ENCODE data around the gene NQO2.

DNA sequence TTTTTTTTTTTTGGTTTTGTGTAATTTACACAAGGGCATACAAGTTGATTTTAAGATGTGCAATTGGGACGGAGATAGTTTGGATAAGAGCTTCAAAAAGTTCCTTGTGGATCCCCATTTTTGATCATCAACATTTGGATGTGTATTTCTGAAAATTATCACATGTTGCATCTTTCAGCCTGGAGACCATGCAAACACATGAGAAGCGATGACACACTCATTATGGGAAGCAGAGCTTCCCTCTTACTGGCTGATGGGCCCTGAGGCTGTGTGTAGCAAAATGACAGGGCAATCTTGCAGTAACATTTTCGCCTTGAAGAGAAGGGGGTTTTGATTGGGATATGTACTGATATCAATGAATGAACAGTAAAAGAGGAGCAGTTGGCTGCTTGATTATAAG is 46.6 kb downstream of the NQO2 start:
- TF ChIP-seq ZBTB21 (tag by site-specific recombination; IDR thresholded peaks at IDR 0.05) (no peak), ZNF701 (tag by site-specific recombination; IDR thresholded peaks at IDR 0.05) (no peak), MZF1 (tag by site-specific recombination; IDR thresholded peaks at IDR 0.05; ENCODE audit: borderline replicate concordance) (no peak), ZNF626 (tag by site-specific recombination; IDR thresholded peaks at IDR 0.05) (no peak), ZSCAN30 (tag by site-specific recombination; IDR thresholded peaks at IDR 0.05) (no peak), ZNF768 (tag by site-specific recombination; IDR thresholded peaks at IDR 0.05) (no peak), ZNF777 (tag by site-specific recombination; IDR thresholded peaks at IDR 0.05; ENCODE audit: borderline replicate concordance) (no peak)
- TF ChIP-seq, protein P1, sequence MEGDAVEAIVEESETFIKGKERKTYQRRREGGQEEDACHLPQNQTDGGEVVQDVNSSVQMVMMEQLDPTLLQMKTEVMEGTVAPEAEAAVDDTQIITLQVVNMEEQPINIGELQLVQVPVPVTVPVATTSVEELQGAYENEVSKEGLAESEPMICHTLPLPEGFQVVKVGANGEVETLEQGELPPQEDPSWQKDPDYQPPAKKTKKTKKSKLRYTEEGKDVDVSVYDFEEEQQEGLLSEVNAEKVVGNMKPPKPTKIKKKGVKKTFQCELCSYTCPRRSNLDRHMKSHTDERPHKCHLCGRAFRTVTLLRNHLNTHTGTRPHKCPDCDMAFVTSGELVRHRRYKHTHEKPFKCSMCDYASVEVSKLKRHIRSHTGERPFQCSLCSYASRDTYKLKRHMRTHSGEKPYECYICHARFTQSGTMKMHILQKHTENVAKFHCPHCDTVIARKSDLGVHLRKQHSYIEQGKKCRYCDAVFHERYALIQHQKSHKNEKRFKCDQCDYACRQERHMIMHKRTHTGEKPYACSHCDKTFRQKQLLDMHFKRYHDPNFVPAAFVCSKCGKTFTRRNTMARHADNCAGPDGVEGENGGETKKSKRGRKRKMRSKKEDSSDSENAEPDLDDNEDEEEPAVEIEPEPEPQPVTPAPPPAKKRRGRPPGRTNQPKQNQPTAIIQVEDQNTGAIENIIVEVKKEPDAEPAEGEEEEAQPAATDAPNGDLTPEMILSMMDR (tag by site-specific recombination; IDR thresholded peaks at IDR 0.05): no peak
- TF ChIP-seq, protein P2, sequence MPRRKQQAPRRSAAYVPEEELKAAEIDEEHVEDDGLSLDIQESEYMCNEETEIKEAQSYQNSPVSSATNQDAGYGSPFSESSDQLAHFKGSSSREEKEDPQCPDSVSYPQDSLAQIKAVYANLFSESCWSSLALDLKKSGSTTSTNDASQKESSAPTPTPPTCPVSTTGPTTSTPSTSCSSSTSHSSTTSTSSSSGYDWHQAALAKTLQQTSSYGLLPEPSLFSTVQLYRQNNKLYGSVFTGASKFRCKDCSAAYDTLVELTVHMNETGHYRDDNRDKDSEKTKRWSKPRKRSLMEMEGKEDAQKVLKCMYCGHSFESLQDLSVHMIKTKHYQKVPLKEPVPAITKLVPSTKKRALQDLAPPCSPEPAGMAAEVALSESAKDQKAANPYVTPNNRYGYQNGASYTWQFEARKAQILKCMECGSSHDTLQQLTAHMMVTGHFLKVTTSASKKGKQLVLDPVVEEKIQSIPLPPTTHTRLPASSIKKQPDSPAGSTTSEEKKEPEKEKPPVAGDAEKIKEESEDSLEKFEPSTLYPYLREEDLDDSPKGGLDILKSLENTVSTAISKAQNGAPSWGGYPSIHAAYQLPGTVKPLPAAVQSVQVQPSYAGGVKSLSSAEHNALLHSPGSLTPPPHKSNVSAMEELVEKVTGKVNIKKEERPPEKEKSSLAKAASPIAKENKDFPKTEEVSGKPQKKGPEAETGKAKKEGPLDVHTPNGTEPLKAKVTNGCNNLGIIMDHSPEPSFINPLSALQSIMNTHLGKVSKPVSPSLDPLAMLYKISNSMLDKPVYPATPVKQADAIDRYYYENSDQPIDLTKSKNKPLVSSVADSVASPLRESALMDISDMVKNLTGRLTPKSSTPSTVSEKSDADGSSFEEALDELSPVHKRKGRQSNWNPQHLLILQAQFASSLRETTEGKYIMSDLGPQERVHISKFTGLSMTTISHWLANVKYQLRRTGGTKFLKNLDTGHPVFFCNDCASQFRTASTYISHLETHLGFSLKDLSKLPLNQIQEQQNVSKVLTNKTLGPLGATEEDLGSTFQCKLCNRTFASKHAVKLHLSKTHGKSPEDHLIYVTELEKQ (tag by site-specific recombination; IDR thresholded peaks at IDR 0.05; ENCODE audit: borderline replicate concordance): no peak
- TF ChIP-seq, protein P3, sequence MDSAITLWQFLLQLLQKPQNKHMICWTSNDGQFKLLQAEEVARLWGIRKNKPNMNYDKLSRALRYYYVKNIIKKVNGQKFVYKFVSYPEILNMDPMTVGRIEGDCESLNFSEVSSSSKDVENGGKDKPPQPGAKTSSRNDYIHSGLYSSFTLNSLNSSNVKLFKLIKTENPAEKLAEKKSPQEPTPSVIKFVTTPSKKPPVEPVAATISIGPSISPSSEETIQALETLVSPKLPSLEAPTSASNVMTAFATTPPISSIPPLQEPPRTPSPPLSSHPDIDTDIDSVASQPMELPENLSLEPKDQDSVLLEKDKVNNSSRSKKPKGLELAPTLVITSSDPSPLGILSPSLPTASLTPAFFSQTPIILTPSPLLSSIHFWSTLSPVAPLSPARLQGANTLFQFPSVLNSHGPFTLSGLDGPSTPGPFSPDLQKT (IDR thresholded peaks at IDR 0.05; ENCODE audit: borderline replicate concordance, low read depth, low read length): no peak
